HEK293 (cell line): ENCODE data around the gene RSPO4.
A peak's percentile ranks its signal among the peaks of the same experiment; 100 is the strongest.

ENCODE experiments used
- CTCF ChIA-PET: fragments of 350-600 bp; formaldehyde crosslinking; extraction: SDS; loops from one replicate; lab custom pipeline; 2021; ENCODE audit warnings: antibody characterized with exemption; lab: Yijun Ruan, JAX
- POLR2A ChIA-PET: fragments of 300-600 bp; formaldehyde crosslinking; extraction: SDS; loops from one replicate; lab custom pipeline; 2020; ENCODE audit warnings: antibody characterized with exemption, inconsistent platforms; lab: Yijun Ruan, JAX
- H3K27ac ChIP-seq: fragments of 200-500 bp; sonication (Bioruptor generic); 2 replicates; pipeline ENCODE4 v1.5.1; 2014; ENCODE audit warnings: low read depth, low read length, control low read depth, inconsistent platforms; ENCODE audit errors: extremely low read depth
- H3K36me3 ChIP-seq, 2 experiments: fragments of 200-500 bp in 1 of 2; sonication (Bioruptor generic) in 1 of 2; 1 replicate in 1 of 2; 2 replicates in 1 of 2; pipeline ENCODE4 v1.5.1; 2014 to 2017; ENCODE audit warnings: inconsistent platforms in 2 of 2, low read length in 2 of 2; ENCODE audit not compliant: control insufficient read depth in 2 of 2, insufficient read depth in 1 of 2
- H3K4me1 ChIP-seq: fragments of 200-500 bp; sonication (Bioruptor generic); 2 replicates; pipeline ENCODE4 v1.5.1; 2014; ENCODE audit warnings: mild to moderate bottlenecking, low read length, inconsistent platforms; ENCODE audit not compliant: control insufficient read depth, insufficient read depth
- H3K4me3 ChIP-seq: 2 replicates; pipeline ENCODE4 v1.5.1; 2011; ENCODE audit warnings: low read depth, mild to moderate bottlenecking, control low read depth, low read length, moderate library complexity
- H3K9me3 ChIP-seq: fragments of 200-500 bp; sonication (Bioruptor generic); 2 replicates; pipeline ENCODE4 v1.5.1; 2014; ENCODE audit warnings: low read depth, low read length, inconsistent platforms; ENCODE audit not compliant: control insufficient read depth, insufficient read depth
- BCL11A ChIP-seq: fragments of 450-650 bp; formaldehyde crosslinking; IDR thresholded peaks from 2 replicates; pipeline ENCODE4 v1.5.1; 2016; ENCODE audit warnings: low read depth, missing biosample characterization, missing genetic modification characterization
- EGR2 ChIP-seq: fragments of 450-650 bp; formaldehyde crosslinking; IDR thresholded peaks from 2 replicates; pipeline ENCODE4 v1.5.1; 2016; ENCODE audit warnings: low read depth, missing biosample characterization, missing genetic modification characterization
- GLIS1 ChIP-seq: fragments of 450-650 bp; formaldehyde crosslinking; IDR thresholded peaks from 2 replicates; pipeline ENCODE4 v1.5.1; 2016; ENCODE audit warnings: missing biosample characterization, missing genetic modification characterization
- KLF1 ChIP-seq: fragments of 450-650 bp; formaldehyde crosslinking; IDR thresholded peaks from 2 replicates; pipeline ENCODE4 v1.5.1; 2016; ENCODE audit warnings: missing biosample characterization, missing genetic modification characterization
- KLF16 ChIP-seq: fragments of 450-650 bp; formaldehyde crosslinking; IDR thresholded peaks from 2 replicates; pipeline ENCODE4 v1.5.1; 2017; ENCODE audit warnings: missing biosample characterization, missing genetic modification characterization
- OSR2 ChIP-seq: fragments of 450-650 bp; formaldehyde crosslinking; IDR thresholded peaks from 2 replicates; pipeline ENCODE4 v1.5.1; 2016; ENCODE audit warnings: missing biosample characterization, missing genetic modification characterization
- OVOL3 ChIP-seq: fragments of 450-650 bp; formaldehyde crosslinking; IDR thresholded peaks from 2 replicates; pipeline ENCODE4 v1.5.1; 2016; ENCODE audit warnings: missing biosample characterization, missing genetic modification characterization
- PRDM1 ChIP-seq: fragments of 450-650 bp; formaldehyde crosslinking; IDR thresholded peaks from 2 replicates; pipeline ENCODE4; 2016; ENCODE audit warnings: missing biosample characterization, missing genetic modification characterization
- PRDM10 ChIP-seq: fragments of 450-650 bp; formaldehyde crosslinking; IDR thresholded peaks from 2 replicates; pipeline ENCODE4 v1.5.1; 2016; ENCODE audit warnings: missing biosample characterization, missing genetic modification characterization
- SCRT2 ChIP-seq: fragments of 450-650 bp; formaldehyde crosslinking; IDR thresholded peaks from 2 replicates; pipeline ENCODE4 v1.5.1; 2016; ENCODE audit warnings: missing biosample characterization, missing genetic modification characterization
- ZBTB21 ChIP-seq: fragments of 450-650 bp; formaldehyde crosslinking; IDR thresholded peaks from 2 replicates; pipeline ENCODE4 v1.5.1; 2017; ENCODE audit warnings: missing biosample characterization, missing genetic modification characterization
- ZFHX2 ChIP-seq: fragments of 450-650 bp; formaldehyde crosslinking; conservative IDR thresholded peaks from 2 replicates; pipeline ENCODE4 v1.5.1; 2016; ENCODE audit warnings: missing biosample characterization, missing genetic modification characterization
- ZNF23 ChIP-seq: fragments of 450-650 bp; formaldehyde crosslinking; IDR thresholded peaks from 2 replicates; pipeline ENCODE4 v1.5.1; 2016; ENCODE audit warnings: missing biosample characterization, missing genetic modification characterization, borderline replicate concordance
- ZNF335 ChIP-seq: fragments of 450-650 bp; formaldehyde crosslinking; conservative IDR thresholded peaks from 2 replicates; pipeline ENCODE4 v1.5.1; 2016; ENCODE audit warnings: missing biosample characterization, missing genetic modification characterization
- ZNF350 ChIP-seq: fragments of 450-650 bp; formaldehyde crosslinking; IDR thresholded peaks from 2 replicates; pipeline ENCODE4 v1.5.0; 2017; ENCODE audit warnings: missing biosample characterization, mild to moderate bottlenecking, missing genetic modification characterization
- ZNF366 ChIP-seq: fragments of 450-650 bp; formaldehyde crosslinking; conservative IDR thresholded peaks from 2 replicates; pipeline ENCODE4 v1.5.1; 2016; ENCODE audit warnings: missing biosample characterization, missing genetic modification characterization
- ZNF548 ChIP-seq: fragments of 450-650 bp; formaldehyde crosslinking; IDR thresholded peaks from 2 replicates; pipeline ENCODE4 v1.5.1; 2016; ENCODE audit warnings: missing biosample characterization, missing genetic modification characterization
- ZNF626 ChIP-seq: fragments of 450-650 bp; sonication (Bioruptor Pico); formaldehyde crosslinking; IDR thresholded peaks from 2 replicates; pipeline ENCODE4 v1.5.1; 2018; ENCODE audit warnings: missing biosample characterization, missing genetic modification characterization, inconsistent platforms
- ZNF654 ChIP-seq: fragments of 450-650 bp; formaldehyde crosslinking; IDR thresholded peaks from 2 replicates; pipeline ENCODE4 v1.5.1; 2016; ENCODE audit warnings: low read depth, missing biosample characterization, missing genetic modification characterization
- ZNF670 ChIP-seq: fragments of 450-650 bp; formaldehyde crosslinking; IDR thresholded peaks from 2 replicates; pipeline ENCODE4 v1.5.1; 2016; ENCODE audit warnings: missing biosample characterization, missing genetic modification characterization, low read depth
- ZNF747 ChIP-seq: fragments of 450-650 bp; formaldehyde crosslinking; IDR thresholded peaks from 2 replicates; pipeline ENCODE4 v1.5.1; 2016; ENCODE audit warnings: missing biosample characterization, missing genetic modification characterization
- ZSCAN16 ChIP-seq: fragments of 450-650 bp; formaldehyde crosslinking; IDR thresholded peaks from 2 replicates; pipeline ENCODE4 v1.5.1; 2016; ENCODE audit warnings: missing biosample characterization, missing genetic modification characterization
- ZSCAN23 ChIP-seq: fragments of 450-650 bp; formaldehyde crosslinking; IDR thresholded peaks from 2 replicates; pipeline ENCODE4 v1.5.1; 2016; ENCODE audit warnings: missing biosample characterization, missing genetic modification characterization
- TF ChIP-seq, protein P1 (sequence below): fragments of 450-650 bp; formaldehyde crosslinking; IDR thresholded peaks from 2 replicates; pipeline ENCODE4 v1.5.1; 2017; ENCODE audit warnings: missing biosample characterization, missing genetic modification characterization

The RSPO4 gene

DNA sequence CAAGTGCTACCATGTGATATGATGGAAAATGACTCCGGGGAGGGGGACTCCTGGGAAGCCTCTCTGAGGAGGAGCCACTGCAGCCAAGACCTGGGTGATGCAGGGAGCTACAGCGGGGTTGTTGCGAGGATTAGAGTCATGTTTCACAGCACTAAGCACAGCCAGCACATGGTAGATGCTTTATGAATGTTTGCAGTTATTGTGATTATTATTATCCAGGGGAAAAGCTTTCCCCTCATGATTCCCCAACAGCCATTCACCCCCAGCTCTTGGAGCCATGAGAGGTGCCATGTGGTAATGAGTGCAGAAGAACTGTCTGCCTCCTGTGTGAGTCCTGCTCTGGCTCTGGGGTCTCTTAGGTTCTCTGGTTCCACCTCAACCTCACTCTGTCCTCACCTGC is 39.9 kb downstream of the RSPO4 start (continued):
- TF ChIP-seq PRDM10: peak; percentile 78
- TF ChIP-seq BCL11A (tag by site-specific recombination): no peak
- TF ChIP-seq ZNF654: no peak
- no peak for TF ChIP-seq ZNF626
- no peak for TF ChIP-seq ZNF747 (tag by site-specific recombination)

- no peaks in the 10 kb centered on the region for H3K36me3 ChIP-seq
- H3K4me3 ChIP-seq: no peak overlapping the region
- no peaks in the 10 kb centered on the region for H3K9me3 ChIP-seq
- H3K4me1 ChIP-seq: no peaks in the 10 kb centered on the region
- no peak for TF ChIP-seq ZSCAN23 (tag by site-specific recombination)
- peak; percentile 100 for TF ChIP-seq EGR2 (tag by site-specific recombination)
- peak; percentile 100 for TF ChIP-seq ZFHX2 (tag by site-specific recombination)
- CTCF ChIA-PET: interaction anchor here (0.8 kb wide), 1 partner anchor 146 kb away, joined by 6 read pairs; no protein-coding TSS in a partner anchor
- H3K27ac ChIP-seq: no peak overlapping the region
- POLR2A ChIA-PET: no interaction called here
Observed at GRCh38 chr20:961768-962167, 40.3 kb downstream of the RSPO4 start.

DNA sequence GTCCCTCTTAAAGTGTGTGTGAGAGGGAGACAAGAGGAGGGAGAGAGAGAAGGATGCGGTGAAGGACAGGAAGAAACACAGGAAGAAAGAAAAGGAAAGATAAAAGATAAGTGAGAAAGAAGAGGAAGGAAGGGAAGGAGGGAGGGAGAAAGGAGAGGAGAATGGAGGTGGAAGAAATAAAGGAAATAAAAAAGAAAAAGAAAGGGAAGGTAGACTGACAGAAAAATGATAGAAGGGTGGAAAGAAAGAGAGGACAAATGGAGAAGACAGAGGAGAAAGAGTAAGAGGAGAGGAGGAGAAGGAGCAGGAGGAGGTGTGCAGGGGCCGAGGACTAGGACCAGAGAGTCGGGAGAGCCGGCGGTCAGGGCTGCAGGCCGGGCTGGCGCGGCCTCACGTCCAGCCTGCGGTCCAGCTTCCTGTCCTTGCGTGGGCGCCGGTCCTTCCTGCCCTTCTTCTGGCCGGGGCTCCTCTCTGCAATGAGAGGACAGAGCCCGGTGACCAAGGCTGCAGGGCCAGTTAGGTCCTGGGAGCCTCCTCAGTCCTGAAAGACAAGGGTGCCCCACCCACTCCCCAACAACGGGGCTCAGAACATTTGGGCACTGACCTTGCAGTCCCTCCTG is 42.0 kb downstream of the RSPO4 start:
- H3K36me3 ChIP-seq: no peaks in the 10 kb centered on the region
- H3K4me1 ChIP-seq: no peaks in the 10 kb centered on the region
- TF ChIP-seq OVOL3 (tag by site-specific recombination): no peak
- TF ChIP-seq ZNF366 (tag by site-specific recombination): peak; percentile 77
- no peak for TF ChIP-seq ZNF350 (tag by site-specific recombination)
- TF ChIP-seq ZNF335 (tag by site-specific recombination): no peak
- no peak for TF ChIP-seq ZNF670
- TF ChIP-seq ZBTB21 (tag by site-specific recombination): no peak
- peak; percentile 90 for TF ChIP-seq PRDM1 (tag by site-specific recombination)
- no peak overlapping the region for H3K4me3 ChIP-seq
- no peak overlapping the region for H3K27ac ChIP-seq
- ChIA-PET POLR2A (interaction anchor here (0.6 kb wide), 1 partner anchor 711 kb away, joined by 4 read pairs; no protein-coding TSS in a partner anchor), CTCF (interaction anchor here (1.0 to 6.1 kb wide), 4 partner anchors 11 to 217 kb away, joined by 3 to 178 read pairs (median 54); no protein-coding TSS in a partner anchor)
- no peaks in the 10 kb centered on the region for H3K9me3 ChIP-seq

DNA sequence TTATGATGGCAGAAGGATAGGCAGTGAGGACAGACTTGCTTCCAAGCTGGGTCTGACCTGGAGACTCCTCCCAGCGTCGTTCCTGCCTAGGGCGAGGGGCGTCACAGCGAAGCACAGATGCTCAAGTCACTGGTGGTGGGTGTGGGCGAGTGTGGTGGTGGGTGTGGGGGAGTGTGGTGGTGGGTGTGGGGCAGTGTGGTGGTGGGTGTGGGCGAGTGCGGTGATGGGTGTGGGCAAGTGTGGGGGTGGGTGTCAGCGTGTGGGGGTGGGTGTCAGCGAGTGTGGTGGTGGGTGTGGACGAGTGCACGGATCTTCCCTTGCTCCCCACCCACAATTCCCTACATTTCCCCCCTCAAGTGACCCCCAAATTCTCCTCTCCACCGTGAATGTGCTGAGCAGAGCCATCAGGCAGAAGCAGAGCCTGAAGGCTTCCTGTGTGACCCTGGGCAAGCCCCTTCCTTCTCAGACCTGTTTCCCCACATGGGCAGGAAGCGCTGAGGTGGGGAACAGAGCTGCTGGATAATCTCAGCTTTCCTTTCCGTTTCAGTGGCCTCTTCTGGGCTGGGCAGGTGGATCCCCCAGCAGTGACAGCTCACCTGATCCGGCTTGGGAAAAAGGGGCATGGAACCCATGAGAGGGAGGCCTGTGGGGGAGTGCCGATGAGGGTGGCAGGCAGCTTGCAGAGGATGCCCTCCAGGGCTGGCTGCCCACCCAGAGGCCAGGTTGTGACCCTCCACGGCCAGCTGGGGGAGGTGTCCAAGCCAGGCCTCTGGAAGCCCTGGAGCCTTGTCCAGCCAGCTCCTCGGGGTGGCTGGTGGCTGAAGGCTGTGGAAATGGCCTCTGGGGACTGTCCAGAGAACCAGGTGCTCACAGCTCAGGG is 42.9 kb downstream of the RSPO4 start:
- H3K27ac ChIP-seq: no peak overlapping the region
- no peak overlapping the region for H3K4me3 ChIP-seq
- H3K4me1 ChIP-seq: no peaks in the 10 kb centered on the region
- ChIA-PET POLR2A (interaction anchor here (0.6 kb wide), 1 partner anchor 711 kb away, joined by 4 read pairs; no protein-coding TSS in a partner anchor), CTCF (interaction anchor here (0.6 to 6.1 kb wide), 5 partner anchors 12 to 189 kb away, joined by 3 to 178 read pairs (median 9); no protein-coding TSS in a partner anchor)
- no peaks in the 10 kb centered on the region for H3K36me3 ChIP-seq
- H3K9me3 ChIP-seq: no peaks in the 10 kb centered on the region
- TF ChIP-seq ZSCAN16 (tag by site-specific recombination) (no peak), EGR2 (tag by site-specific recombination) (peak; percentile 97), ZNF626 (no peak), ZFHX2 (tag by site-specific recombination) (peak; percentile 97), ZNF23 (tag by site-specific recombination) (no peak), KLF16 (no peak), ZNF548 (tag by site-specific recombination) (no peak), GLIS1 (tag by site-specific recombination) (no peak), SCRT2 (no peak), KLF1 (tag by site-specific recombination) (peak; percentile 88), OSR2 (no peak)
- TF ChIP-seq, protein P1, sequence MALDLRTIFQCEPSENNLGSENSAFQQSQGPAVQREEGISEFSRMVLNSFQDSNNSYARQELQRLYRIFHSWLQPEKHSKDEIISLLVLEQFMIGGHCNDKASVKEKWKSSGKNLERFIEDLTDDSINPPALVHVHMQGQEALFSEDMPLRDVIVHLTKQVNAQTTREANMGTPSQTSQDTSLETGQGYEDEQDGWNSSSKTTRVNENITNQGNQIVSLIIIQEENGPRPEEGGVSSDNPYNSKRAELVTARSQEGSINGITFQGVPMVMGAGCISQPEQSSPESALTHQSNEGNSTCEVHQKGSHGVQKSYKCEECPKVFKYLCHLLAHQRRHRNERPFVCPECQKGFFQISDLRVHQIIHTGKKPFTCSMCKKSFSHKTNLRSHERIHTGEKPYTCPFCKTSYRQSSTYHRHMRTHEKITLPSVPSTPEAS (tag by site-specific recombination): no peak
